PFSK-1 (cell line): Measurements from ENCODE around the gene FGD6.

Experiments used
- FOXP2 ChIP-seq: optimal IDR thresholded peaks from 2 replicates; pipeline ENCODE3; 2011; ENCODE audit warnings: borderline replicate concordance, control low read depth, inconsistent platforms; ENCODE audit not compliant: insufficient read depth; ENCODE audit errors: extremely low read length, extremely low read depth
- POLR2AphosphoS5 ChIP-seq: IDR thresholded peaks from 2 replicates; pipeline ENCODE4 v1.6.1; 2012; ENCODE audit warnings: low read depth, mild to moderate bottlenecking, control low read depth, low read length, moderate library complexity
- REST ChIP-seq, 2 experiments: IDR thresholded peaks; 2 replicates each; pipeline versions ENCODE4 v1.6.1 to v1.8.0; 2011 to 2012; ENCODE audit warnings: low read depth in 2 of 2, low read length in 2 of 2, control low read depth in 1 of 2, inconsistent platforms in 1 of 2, mild to moderate bottlenecking in 1 of 2, moderate library complexity in 1 of 2; ENCODE audit not compliant: insufficient read depth in 1 of 2
- TAF1 ChIP-seq: IDR thresholded peaks from 2 replicates; pipeline ENCODE4 v1.6.1; 2012; ENCODE audit warnings: low read length, control low read depth, borderline replicate concordance; ENCODE audit not compliant: insufficient read depth

DNA sequence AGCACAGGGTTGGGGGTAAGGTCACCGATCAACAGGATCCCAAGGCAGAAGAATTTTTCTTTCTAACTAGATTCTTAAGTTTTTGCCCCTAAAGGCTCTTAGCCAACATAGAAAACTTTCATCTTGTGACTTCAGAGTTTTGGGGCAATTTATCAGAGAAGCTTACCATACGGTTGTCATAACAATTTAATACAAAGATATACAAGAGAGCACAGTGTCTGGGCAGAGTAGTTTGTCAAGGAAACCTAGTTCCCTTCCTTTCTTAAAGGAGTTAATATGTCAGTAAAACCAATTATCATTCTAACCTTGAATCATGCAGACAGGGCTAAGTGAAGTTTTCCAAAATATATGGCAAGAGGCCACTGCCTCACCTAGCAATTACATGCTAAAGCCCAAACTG lies 162.2 kb downstream of the FGD6 start:
- TF ChIP-seq POLR2AphosphoS5 (no peak), REST (IDR thresholded peaks at IDR 0.05; ENCODE audit: insufficient read depth in 1 of 2, low read depth in 2 of 2, low read length in 2 of 2) (no peak), TAF1 (no peak), FOXP2 (no peak)
